Esophagus squamous epithelium (tissue), 4 donors: Measurements from ENCODE around the gene CREM.

ENCODE experiments used
- CTCF ChIP-seq, 6 experiments: fragments of 450-650 bp in 4 of 6; fragments of 200-600 bp in 2 of 6; sonication (generic) in 2 of 6; IDR thresholded peaks; one replicate each; pipeline ENCODE4 v1.5.1; 2016 to 2019; ENCODE audit warnings: antibody characterized with exemption in 6 of 6, mild to moderate bottlenecking in 4 of 6, moderate library complexity in 4 of 6
- POLR2A ChIP-seq, 4 donors: fragments of 450-650 bp; IDR thresholded peaks; one replicate each; pipeline ENCODE4 v1.6.1; 2017; ENCODE audit warnings: antibody characterized with exemption in 4 of 4, mild to moderate bottlenecking in 4 of 4, moderate library complexity in 3 of 4

DNA sequence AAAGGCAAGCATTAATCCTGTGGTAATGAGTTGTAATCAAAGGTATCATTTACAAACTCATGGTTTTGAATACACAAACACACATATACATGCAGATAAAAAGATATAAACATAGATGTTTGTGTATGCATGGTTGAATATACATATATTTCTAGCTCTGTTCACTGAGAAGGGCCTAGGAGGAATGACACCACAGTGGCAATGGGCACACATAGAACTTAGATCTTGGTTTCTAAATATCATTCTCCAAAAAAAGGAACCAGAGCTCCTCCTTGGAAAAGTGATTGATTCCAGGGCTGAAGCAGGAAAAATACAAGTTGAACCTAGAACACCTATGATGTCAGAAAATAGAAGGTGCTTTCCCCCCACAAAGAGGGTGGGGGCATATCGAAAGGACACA, 43.4 kb upstream of the CREM start:
- TF ChIP-seq POLR2A (IDR thresholded peaks at IDR 0.05) (no peak), CTCF (IDR thresholded peaks at IDR 0.05) (no peak)
